GM19043 (cell line): Measurements from ENCODE around the gene CTNNBL1.

ENCODE experiments used
- ATAC-seq: cut with Tn5 transposase; IDR thresholded peaks from one replicate; pipeline ENCODE4 v1.9.1; 2021; ENCODE audit warnings: low read depth; ENCODE audit not compliant: unreplicated experiment

Gene CTNNBL1

GRCh38 chr20:37911838-37912281 is 218.0 kb downstream of the CTNNBL1 start:
- ATAC-seq, result no peak

- ATAC-seq, result no peak
These were observed 219.0 kb downstream of the CTNNBL1 start for GRCh38 chr20:37912874-37913273.

- no peak for ATAC-seq
These were observed 219.9 kb downstream of the CTNNBL1 start for GRCh38 chr20:37913567-37914366.

GRCh38 chr20:37914367-37914671 is 220.5 kb downstream of the CTNNBL1 start:
- no peak for ATAC-seq

GRCh38 chr20:37914672-37915433 is 221.0 kb downstream of the CTNNBL1 start:
- no peak for ATAC-seq

- ATAC-seq, result no peak
These were observed 221.6 kb downstream of the CTNNBL1 start for GRCh38 chr20:37915434-37915787.

GRCh38 chr20:37915800-37916570 is 222.2 kb downstream of the CTNNBL1 start:
- ATAC-seq, result no peak

- no peak for ATAC-seq
These were observed 223.6 kb downstream of the CTNNBL1 start for GRCh38 chr20:37917461-37917860.

- no peak for ATAC-seq
These were observed 224.2 kb downstream of the CTNNBL1 start for GRCh38 chr20:37918035-37918434.

- no peak for ATAC-seq
These were observed 225.7 kb downstream of the CTNNBL1 start for GRCh38 chr20:37919389-37920040.

GRCh38 chr20:37920270-37920669 is 226.4 kb downstream of the CTNNBL1 start:
- ATAC-seq, result no peak

- no peak for ATAC-seq
These were observed 227.0 kb downstream of the CTNNBL1 start for GRCh38 chr20:37920679-37921322.

GRCh38 chr20:37921341-37921929 is 227.6 kb downstream of the CTNNBL1 start:
- ATAC-seq, result peak; percentile 43
